NCI-H1436 (cell line): ENCODE measurements around the gene NHEJ1.
A peak's percentile ranks its signal among the peaks of the same experiment; 100 is the strongest.

ENCODE experiments used
- DNase-seq: peaks from one replicate; lab custom pipeline; 2025; lab: John Stamatoyannopoulos, UW

NHEJ1 gene

GRCh38 chr2:219122202-219122980 lies 38.2 kb downstream of the NHEJ1 start:
- no peak for DNase-seq

DNA sequence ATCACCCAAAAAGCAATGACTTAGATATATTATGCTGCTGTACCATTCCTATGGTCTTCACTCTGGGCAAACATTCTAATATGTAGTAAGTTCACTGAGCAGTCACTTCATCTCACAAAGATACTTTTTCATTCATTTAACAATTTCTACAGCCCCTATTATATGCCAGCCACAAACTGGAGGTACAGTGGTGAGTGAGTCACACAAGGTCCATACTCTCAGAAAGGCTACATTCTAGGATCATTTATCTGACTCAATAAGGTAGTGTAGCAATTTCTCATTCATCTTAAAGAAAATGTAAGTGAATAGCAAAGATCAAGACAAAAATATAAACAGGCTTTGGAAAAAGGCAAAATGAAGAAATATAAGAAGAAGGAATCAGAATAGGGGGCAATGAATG lies 40.5 kb downstream of the NHEJ1 start:
- DNase-seq = no peak

DNA sequence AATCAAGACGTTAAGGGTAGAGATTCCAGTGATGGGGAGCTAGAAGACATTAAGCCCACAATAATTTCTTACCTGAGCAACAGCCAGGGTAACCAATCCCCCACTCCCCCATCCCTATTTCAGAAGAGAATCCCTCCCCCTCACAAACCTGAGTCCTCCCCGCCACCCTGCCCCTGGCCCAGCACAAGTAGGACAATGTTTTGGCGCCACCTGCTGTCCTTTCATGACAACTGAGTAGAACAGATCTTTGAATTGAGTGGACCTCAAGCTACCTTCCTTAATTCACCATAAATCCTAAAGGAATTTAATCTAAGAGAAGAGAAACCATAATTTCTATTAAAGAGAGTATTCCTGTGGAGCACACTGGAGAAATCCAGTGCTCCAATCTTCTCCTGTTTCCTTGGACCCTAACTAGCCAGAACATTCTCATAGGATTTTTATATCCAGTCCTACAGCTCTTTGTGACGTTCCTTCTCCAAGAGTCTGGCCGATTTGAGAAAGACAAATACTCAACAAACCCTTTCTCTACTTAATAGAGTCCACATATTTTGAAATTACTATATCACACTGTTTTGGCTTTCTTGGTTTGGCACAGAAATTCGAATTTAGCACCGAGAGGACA lies 41.1 kb downstream of the NHEJ1 start:
- peak; percentile 48 for DNase-seq

- no peak for DNase-seq
Measured at GRCh38 chr2:219118504-219118903, 42.1 kb downstream of the NHEJ1 start.

GRCh38 chr2:219116776-219117646 lies 43.6 kb downstream of the NHEJ1 start:
- DNase-seq = no peak

DNA sequence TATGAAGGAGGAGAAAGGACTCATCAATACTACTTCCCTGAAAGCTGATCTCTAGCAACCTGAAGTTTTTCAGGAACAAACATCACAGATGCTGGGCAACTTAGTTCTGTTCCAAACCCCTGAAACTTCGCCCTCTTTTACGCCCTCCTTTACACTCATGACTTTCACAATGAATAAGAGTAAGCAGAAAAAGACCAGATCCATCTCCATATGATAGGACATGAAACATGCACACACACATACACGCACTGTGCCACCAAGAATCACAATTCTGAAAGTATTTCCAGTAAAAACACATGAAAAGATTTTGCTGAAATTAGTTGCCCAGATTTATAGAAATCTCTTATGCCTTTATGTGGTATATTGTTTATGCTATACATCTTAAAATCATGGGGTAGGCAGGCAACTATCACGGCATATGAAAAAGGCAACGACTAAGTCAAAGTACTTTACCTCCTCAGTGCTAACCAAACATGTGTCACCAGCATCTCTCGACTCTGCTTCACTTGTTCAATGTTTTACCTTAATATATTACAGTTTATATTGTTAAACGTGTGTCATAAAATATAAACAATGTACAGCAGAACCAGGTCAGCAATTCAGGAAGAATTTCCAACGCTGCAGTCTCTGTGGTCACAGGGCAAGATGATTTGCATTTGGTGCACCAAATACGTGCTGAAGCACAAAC lies 47.8 kb downstream of the NHEJ1 start:
- DNase-seq = no peak

DNA sequence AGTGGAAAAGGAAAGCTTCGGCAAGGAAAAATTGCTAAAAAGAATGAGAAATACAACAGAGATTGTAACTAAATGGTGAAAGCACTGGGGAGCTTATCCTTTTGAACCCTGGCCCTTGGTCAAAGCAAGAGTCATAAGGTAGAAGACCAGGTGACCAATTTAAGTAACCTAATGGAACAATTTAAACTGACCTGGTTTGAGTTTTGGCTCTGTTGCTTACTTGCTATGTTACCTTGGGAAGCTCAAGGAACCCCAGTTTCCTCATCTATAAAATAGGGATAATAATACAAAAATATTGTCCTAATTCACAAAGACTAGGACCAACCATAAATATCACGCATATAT lies 48.6 kb downstream of the NHEJ1 start:
- DNase-seq = no peak

GRCh38 chr2:219111375-219112061 lies 49.1 kb downstream of the NHEJ1 start:
- no peak for DNase-seq

DNA sequence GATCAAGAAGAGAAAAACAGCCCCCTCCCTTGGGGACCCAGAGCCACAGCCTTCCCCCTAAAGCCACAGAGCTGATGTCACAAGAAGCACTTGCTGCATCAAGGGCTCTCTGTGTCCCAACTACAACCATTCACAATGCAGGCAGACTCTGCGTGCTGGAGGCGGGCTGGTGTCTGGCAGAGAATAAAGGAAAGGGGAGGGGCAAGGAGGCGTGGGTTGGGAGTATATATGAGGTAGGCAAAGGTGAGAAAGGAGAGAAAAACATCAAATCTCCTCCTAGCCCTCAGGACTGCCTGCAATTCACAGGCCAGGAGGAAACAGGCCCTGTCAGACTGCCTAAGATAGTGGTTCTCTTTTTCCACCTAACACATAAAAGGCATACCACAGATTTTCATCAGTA lies 51.1 kb downstream of the NHEJ1 start:
- DNase-seq = no peak

DNA sequence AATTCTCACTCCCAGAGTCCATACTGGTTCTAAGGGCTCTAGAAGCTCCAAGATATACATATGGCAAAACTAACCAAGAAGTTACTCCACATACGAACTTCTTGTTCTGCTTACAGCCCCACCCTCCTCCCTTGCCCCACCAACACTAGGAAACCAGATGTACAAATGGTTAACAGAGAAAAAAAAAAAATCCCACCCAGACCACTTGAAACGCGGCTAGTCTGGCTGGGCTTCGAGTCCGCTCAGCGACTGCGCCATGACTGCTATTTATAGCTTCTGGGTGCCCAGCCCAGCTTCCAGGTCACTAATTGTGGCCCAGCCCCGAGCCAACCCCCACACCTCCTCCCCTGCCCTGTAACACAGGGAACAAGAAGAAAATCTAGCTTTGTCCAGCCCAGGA lies 52.9 kb downstream of the NHEJ1 start:
- no peak for DNase-seq

- DNase-seq = no peak
Measured at GRCh38 chr2:219106251-219106650, 54.4 kb downstream of the NHEJ1 start.

- peak; percentile 36 for DNase-seq
Measured at GRCh38 chr2:219104107-219105035, 56.2 kb downstream of the NHEJ1 start.

DNA sequence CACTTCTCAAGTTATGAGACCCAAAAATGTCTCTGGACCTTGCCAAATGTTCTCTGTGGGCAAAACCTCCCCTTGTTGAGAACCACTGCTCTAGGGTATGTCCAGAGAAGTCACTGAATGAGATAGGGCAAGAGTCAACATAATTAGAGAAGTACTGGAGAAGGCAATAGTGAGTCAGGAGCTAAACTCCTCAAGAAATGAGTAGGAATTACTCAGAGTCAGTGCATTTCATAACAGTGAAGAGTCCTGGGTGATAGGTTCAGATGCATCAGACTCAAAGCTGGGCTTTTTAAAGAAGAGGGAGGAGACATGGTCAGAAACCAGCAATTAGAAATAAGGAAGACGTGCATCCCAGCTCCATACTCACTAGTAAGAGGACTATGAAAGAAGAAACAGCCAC lies 61.3 kb downstream of the NHEJ1 start:
- no peak for DNase-seq

DNA sequence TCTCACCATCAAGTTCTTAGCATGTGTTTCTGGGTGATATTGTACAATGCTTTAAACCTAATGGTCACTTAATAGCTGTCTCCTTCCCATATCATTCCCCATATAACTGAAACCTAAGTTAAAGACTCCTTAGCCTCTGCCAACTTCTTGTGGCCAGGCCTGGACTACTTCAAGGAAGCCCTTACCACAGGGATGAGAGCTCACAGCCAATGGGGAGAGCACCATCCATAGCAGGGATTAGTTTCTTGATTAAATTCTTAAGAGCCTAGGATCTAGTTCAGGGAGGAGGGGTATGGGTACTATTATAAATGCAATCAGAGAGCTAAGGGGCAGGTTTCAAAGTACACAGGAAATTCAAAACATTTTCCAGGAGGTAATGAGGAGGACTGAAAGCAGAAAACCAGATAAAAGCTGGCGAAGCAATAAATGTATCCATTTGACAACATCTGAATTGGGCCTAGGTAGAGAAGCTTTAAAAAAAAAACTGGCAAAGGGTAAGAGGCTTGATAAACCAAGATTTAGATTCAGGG lies 65.1 kb downstream of the NHEJ1 start:
- no peak for DNase-seq

DNA sequence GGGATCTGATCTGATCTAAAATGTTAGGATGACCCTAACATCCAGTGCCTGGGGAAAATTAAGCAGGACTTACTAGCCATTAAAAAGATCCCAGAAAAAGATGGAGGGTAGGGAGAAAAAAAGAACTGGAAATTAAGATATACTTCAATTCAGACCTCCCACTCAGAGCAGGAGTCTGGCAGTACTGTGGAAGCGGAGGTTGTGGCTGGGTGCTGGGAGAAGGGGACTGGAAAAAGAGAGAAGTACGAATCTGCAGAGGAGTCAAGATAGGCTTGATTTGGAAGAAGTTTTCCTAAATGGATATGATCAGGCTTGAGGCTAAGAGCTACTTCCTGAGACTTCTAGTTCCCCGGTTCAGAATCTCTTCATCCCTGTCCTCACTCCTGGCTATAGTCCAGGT lies 66.4 kb downstream of the NHEJ1 start:
- DNase-seq = no peak

DNA sequence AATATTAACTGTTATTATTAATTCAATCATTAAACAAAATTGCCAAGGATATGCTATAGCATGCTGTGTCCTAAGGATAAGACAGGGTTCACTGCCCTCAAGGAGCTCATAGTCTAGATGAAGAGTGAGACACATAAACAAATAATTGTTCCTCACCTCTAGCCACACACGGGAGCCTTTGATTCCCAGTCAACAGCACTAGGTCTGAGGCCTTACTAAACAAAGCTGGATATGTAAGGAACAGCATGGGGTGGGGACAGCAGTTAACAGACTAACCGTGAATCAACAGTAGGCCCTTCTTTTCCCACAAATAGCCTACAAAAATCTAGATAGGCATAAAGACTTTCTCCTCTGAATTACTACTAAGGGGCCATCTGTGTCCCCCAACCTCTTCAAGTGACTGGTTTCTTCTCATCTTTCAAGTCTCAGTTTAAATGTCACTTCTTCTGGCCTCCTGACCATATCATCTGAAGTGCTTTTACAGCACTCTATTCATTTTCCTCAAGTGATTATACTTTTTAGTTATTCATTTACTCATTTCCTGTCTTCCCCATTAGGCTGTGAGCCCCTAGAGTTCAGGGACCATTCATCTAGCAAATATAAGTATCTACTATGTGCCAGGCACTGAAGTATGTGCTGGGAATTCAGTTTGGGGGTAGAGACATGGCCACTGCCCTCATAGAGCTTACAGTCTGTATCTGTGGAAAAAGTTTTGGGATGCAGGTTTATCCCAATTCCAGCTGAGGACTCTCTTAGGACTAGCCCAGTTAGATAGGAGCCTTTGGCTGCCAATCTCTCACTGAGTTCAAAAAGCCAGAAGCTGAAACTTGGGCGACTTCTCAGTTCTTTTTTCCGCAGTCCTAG lies 69.9 kb downstream of the NHEJ1 start:
- DNase-seq = no peak

GRCh38 chr2:219089330-219089729 lies 71.3 kb downstream of the NHEJ1 start:
- no peak for DNase-seq

DNA sequence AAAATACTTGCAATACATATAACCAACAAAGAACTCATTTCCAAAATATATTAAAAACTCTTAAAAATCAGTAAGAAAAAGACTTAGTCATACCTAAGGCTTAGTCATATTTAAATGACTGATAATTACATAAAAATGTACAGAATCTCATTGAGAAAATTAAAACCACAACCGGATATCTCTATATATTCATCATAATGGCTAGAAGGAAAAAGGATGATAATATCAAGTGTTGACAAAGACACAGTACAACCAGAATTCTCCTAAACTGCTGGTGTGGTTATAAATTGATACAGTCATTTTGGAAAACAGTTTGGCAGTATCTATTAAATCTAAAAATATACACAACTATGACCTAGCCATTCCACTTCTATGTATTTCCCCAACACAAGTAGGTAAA lies 72.8 kb downstream of the NHEJ1 start:
- no peak for DNase-seq

GRCh38 chr2:219087361-219087760 lies 73.3 kb downstream of the NHEJ1 start:
- DNase-seq = no peak
